ENCODE data around the gene AZIN2.
"Not testable (repeated sequence)": the region's sequence is repeated elsewhere in the genome, so short reads cannot be mapped to it uniquely, and the experiment has no call there.

The AZIN2 gene

GRCh38 chr1:33098371-33098770 is 17.4 kb downstream of the AZIN2 start:
- peak overlapping the region; percentile 59 for H3K4me2 ChIP-seq (ENCODE audit: low read depth, low read length, poor library complexity, severe bottlenecking)
- H3F3A ChIP-seq (ENCODE audit: low read depth), result peaks cover 19% of the 10 kb centered on the region
- peak overlapping the region; percentile 63 for H3K9ac ChIP-seq (ENCODE audit: low read depth, low read length, poor library complexity, severe bottlenecking)
- H3K4me1 ChIP-seq (ENCODE audit: insufficient read depth, low read length, poor library complexity, severe bottlenecking), result peaks cover 44% of the 10 kb centered on the region
- no peaks in the 10 kb centered on the region for H3K27me3 ChIP-seq (ENCODE audit: insufficient read depth, low read length, poor library complexity, severe bottlenecking)
- H3K36me3 ChIP-seq (ENCODE audit: insufficient read depth, low read length), result no peaks in the 10 kb centered on the region
- H2AFZ ChIP-seq (ENCODE audit: low read length), result no peak overlapping the region
- TF ChIP-seq CTCF (conservative IDR thresholded peaks at IDR 0.05; ENCODE audit: low read length) (no peak), EZH2phosphoT487 (IDR thresholded peaks at IDR 0.05; ENCODE audit: borderline replicate concordance) (no peak)
- no peaks in the 10 kb centered on the region for H4K20me1 ChIP-seq (ENCODE audit: insufficient read depth, low read length, poor library complexity, severe bottlenecking)
- no peaks in the 10 kb centered on the region for H3K79me2 ChIP-seq (ENCODE audit: insufficient read depth, low read length)
- H3K9me3 ChIP-seq (ENCODE audit: insufficient read depth, low read depth, low read length), result no peaks in the 10 kb centered on the region
- peak overlapping the region; percentile 39 for H3K4me3 ChIP-seq (ENCODE audit: low read length, poor library complexity, severe bottlenecking)
- H3K9me2 ChIP-seq (replicated peaks; ENCODE audit: low read depth, low read length), result no peaks in the 10 kb centered on the region

GRCh38 chr1:33099290-33100118 is 18.6 kb downstream of the AZIN2 start:
- Histone ChIP-seq H3K9me3 (ENCODE audit: insufficient read depth, low read depth, low read length) (no peaks in the 10 kb centered on the region), H3F3A (ENCODE audit: low read depth) (peaks cover 19% of the 10 kb centered on the region), H3K4me3 (ENCODE audit: low read length, poor library complexity, severe bottlenecking) (peak overlapping the region; percentile 63), H3K9me2 (replicated peaks; ENCODE audit: low read depth, low read length) (no peaks in the 10 kb centered on the region), H3K27me3 (ENCODE audit: insufficient read depth, low read length, poor library complexity, severe bottlenecking) (no peaks in the 10 kb centered on the region), H3K4me1 (ENCODE audit: insufficient read depth, low read length, poor library complexity, severe bottlenecking) (peaks cover 44% of the 10 kb centered on the region), H2AFZ (ENCODE audit: low read length) (peak overlapping the region; percentile 54), H3K9ac (ENCODE audit: low read depth, low read length, poor library complexity, severe bottlenecking) (peak overlapping the region; percentile 71), H4K20me1 (ENCODE audit: insufficient read depth, low read length, poor library complexity, severe bottlenecking) (no peaks in the 10 kb centered on the region), H3K79me2 (ENCODE audit: insufficient read depth, low read length) (no peaks in the 10 kb centered on the region), H3K36me3 (ENCODE audit: insufficient read depth, low read length) (no peaks in the 10 kb centered on the region), H3K4me2 (ENCODE audit: low read depth, low read length, poor library complexity, severe bottlenecking) (peak overlapping the region; percentile 59)
- TF ChIP-seq CTCF (conservative IDR thresholded peaks at IDR 0.05; ENCODE audit: low read length), result peak; percentile 69
- TF ChIP-seq EZH2phosphoT487 (IDR thresholded peaks at IDR 0.05; ENCODE audit: borderline replicate concordance), result no peak

GRCh38 chr1:33100119-33100415 is 19.1 kb downstream of the AZIN2 start:
- H3K79me2 ChIP-seq (ENCODE audit: insufficient read depth, low read length); H3K27me3 ChIP-seq (ENCODE audit: insufficient read depth, low read length, poor library complexity, severe bottlenecking); H3K9me3 ChIP-seq (ENCODE audit: insufficient read depth, low read depth, low read length); H4K20me1 ChIP-seq (ENCODE audit: insufficient read depth, low read length, poor library complexity, severe bottlenecking); H3K36me3 ChIP-seq (ENCODE audit: insufficient read depth, low read length); H3K9me2 ChIP-seq (replicated peaks; ENCODE audit: low read depth, low read length): not testable (repeated sequence)
- H3K4me1 ChIP-seq (ENCODE audit: insufficient read depth, low read length, poor library complexity, severe bottlenecking), result peaks cover 44% of the 10 kb centered on the region
- H3K4me3 ChIP-seq (ENCODE audit: low read length, poor library complexity, severe bottlenecking), result peak overlapping the region; percentile 63
- H2AFZ ChIP-seq (ENCODE audit: low read length), result peak overlapping the region; percentile 54; the same call in 1 of the 2 replicates
- peaks cover 19% of the 10 kb centered on the region for H3F3A ChIP-seq (ENCODE audit: low read depth)
- H3K9ac ChIP-seq (ENCODE audit: low read depth, low read length, poor library complexity, severe bottlenecking), result peak overlapping the region; percentile 71
- peak overlapping the region; percentile 59 for H3K4me2 ChIP-seq (ENCODE audit: low read depth, low read length, poor library complexity, severe bottlenecking)

- no peaks in the 10 kb centered on the region for H3K9me2 ChIP-seq (replicated peaks; ENCODE audit: low read depth, low read length)
- H3K27me3 ChIP-seq (ENCODE audit: insufficient read depth, low read length, poor library complexity, severe bottlenecking), result no peaks in the 10 kb centered on the region
- H3K9ac ChIP-seq (ENCODE audit: low read depth, low read length, poor library complexity, severe bottlenecking), result no peak overlapping the region
- no peaks in the 10 kb centered on the region for H3K79me2 ChIP-seq (ENCODE audit: insufficient read depth, low read length)
- TF ChIP-seq EZH2phosphoT487 (IDR thresholded peaks at IDR 0.05; ENCODE audit: borderline replicate concordance), result no peak
- TF ChIP-seq CTCF (conservative IDR thresholded peaks at IDR 0.05; ENCODE audit: low read length), result no peak
- no peaks in the 10 kb centered on the region for H3K9me3 ChIP-seq (ENCODE audit: insufficient read depth, low read depth, low read length)
- H3K36me3 ChIP-seq (ENCODE audit: insufficient read depth, low read length), result no peaks in the 10 kb centered on the region
- no peak overlapping the region for H2AFZ ChIP-seq (ENCODE audit: low read length)
- no peaks in the 10 kb centered on the region for H4K20me1 ChIP-seq (ENCODE audit: insufficient read depth, low read length, poor library complexity, severe bottlenecking)
- no peak overlapping the region for H3K4me2 ChIP-seq (ENCODE audit: low read depth, low read length, poor library complexity, severe bottlenecking)
- no peaks in the 10 kb centered on the region for H3K4me1 ChIP-seq (ENCODE audit: insufficient read depth, low read length, poor library complexity, severe bottlenecking)
- H3F3A ChIP-seq (ENCODE audit: low read depth), result no peaks in the 10 kb centered on the region
- H3K4me3 ChIP-seq (ENCODE audit: low read length, poor library complexity, severe bottlenecking), result no peak overlapping the region
These were observed 29.5 kb downstream of the AZIN2 start for GRCh38 chr1:33110477-33110876.
